ENCODE measurements around the gene PDE2A.
A peak's percentile ranks its signal among the peaks of the same experiment; 100 is the strongest.

PDE2A gene

GRCh38 chr11:72609045-72609444 is 65.2 kb downstream of the PDE2A start:
- DNase-seq, result peak in 1 of 2 experiments; percentile 24

- DNase-seq, result no peak
These were observed 66.7 kb downstream of the PDE2A start for GRCh38 chr11:72607496-72607895.

GRCh38 chr11:72606748-72607468 is 67.3 kb downstream of the PDE2A start:
- DNase-seq, result no peak

GRCh38 chr11:72605973-72606747 is 68.1 kb downstream of the PDE2A start:
- no peak for DNase-seq

- DNase-seq, result no peak
These were observed 70.0 kb downstream of the PDE2A start for GRCh38 chr11:72604256-72604655.

- DNase-seq, result no peak
These were observed 71.8 kb downstream of the PDE2A start for GRCh38 chr11:72602250-72602904.

GRCh38 chr11:72600557-72600956 is 73.7 kb downstream of the PDE2A start:
- DNase-seq, result no peak

GRCh38 chr11:72599325-72600117 is 74.7 kb downstream of the PDE2A start:
- DNase-seq, result no peak

- no peak for DNase-seq
These were observed 75.3 kb downstream of the PDE2A start for GRCh38 chr11:72598906-72599305.

GRCh38 chr11:72598466-72598865 is 75.8 kb downstream of the PDE2A start:
- DNase-seq, result no peak

- no peak for DNase-seq
These were observed 76.5 kb downstream of the PDE2A start for GRCh38 chr11:72597721-72598120.

- DNase-seq, result no peak
These were observed 78.9 kb downstream of the PDE2A start for GRCh38 chr11:72595292-72595684.

GRCh38 chr11:72594493-72595291 is 79.5 kb downstream of the PDE2A start:
- no peak for DNase-seq

- DNase-seq, result no peak
These were observed 81.3 kb downstream of the PDE2A start for GRCh38 chr11:72592698-72593495.

GRCh38 chr11:72591785-72592502 is 82.3 kb downstream of the PDE2A start:
- DNase-seq, result peak; percentile 54 to 83

GRCh38 chr11:72591023-72591422 is 83.2 kb downstream of the PDE2A start:
- no peak for DNase-seq

GRCh38 chr11:72589802-72590761 is 84.1 kb downstream of the PDE2A start:
- peak in 1 of 2 experiments; percentile 13 for DNase-seq

GRCh38 chr11:72588421-72589410 is 85.5 kb downstream of the PDE2A start:
- no peak for DNase-seq
